HG02943 (cell line): Measurements from ENCODE around the gene COL13A1.

Experiments
- ATAC-seq: cut with Tn5 transposase; IDR thresholded peaks from one replicate; pipeline ENCODE4 v1.9.1; 2021; ENCODE audit warnings: mild to moderate bottlenecking, low read depth, moderate library complexity; ENCODE audit not compliant: unreplicated experiment

Gene COL13A1

DNA sequence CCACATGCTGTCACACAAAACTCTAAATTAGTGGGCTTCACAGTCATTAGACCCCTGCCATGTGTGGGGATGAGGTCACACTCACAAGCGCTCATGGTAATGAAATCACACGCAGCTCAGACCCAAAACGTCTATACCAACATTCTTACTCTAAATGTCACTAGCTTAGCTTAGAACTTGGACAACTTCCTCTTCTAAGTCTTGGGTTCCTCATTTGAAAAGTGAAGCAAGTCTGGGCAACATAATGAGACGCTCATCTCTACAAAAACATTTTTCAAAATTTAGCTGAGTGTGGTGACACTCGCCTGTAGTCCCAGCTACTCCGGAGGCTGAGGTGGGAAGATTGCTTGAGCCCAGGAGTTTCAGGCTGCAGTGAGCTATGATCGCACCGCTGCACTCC lies 158.2 kb downstream of the COL13A1 start:
- no peak for ATAC-seq

DNA sequence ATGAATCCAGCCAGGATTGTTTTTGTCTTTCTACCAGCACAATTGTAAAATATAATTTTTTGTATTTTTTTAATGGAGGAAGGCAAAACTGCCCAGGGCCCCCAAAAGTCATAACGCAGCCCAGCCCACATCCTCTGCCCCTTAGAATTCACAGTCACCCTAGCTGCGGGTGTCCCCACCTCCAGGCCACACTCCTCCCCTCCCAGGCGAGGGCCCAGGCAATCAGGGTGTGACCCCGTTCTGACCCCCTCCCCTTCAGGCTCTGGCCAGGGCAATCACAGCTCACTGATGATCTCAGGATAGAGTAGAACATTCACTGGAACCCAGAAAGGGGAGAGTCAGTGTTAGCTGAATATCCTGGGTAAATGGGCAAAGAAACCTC lies 158.9 kb downstream of the COL13A1 start:
- ATAC-seq = no peak

- no peak for ATAC-seq
Measured at GRCh38 chr10:69960988-69961880, 159.5 kb downstream of the COL13A1 start.

DNA sequence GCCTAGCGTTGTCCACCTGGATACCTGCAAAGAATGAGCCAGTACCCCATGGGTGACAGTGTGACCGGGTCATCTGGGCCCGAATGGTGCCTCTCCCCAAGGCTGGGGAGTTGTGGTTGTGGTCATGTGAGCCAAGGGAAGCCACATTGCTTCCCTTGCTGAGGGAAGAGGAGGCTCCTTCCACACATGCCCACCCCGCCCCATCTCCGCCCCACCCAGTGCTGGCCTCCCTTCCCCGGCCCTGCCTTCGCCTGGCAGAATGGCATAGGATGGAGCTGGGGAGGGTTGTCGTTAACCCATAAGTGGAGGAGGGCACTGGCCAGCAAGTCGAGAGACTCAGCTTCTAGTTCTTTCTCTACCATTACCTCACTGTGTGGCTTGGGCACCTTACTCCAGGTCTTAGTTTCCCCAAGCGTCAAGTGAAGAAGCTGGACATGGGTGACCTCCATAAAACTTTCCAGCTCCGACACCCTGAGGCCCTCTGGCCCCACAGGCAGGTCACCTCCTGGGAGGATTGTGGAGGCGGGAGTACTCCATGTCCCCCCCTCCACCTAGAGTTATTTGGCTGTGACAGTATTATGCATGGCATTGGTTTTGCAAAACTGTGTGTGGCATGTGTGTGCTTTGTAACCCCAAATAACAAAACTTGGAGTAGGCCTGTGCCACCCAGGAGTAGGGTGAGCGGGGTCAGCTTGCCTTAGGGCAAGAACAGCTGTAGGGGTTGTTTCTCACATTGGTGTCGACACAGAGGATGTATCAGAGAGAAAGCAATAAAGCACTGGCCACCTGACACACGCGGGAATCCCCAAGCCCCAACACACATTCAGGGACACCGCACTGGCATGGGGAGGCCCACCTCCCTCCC lies 160.4 kb downstream of the COL13A1 start:
- no peak for ATAC-seq

GRCh38 chr10:69962746-69963135 lies 161.0 kb downstream of the COL13A1 start:
- no peak for ATAC-seq

- ATAC-seq = no peak
Measured at GRCh38 chr10:69963178-69963834, 161.6 kb downstream of the COL13A1 start.

DNA sequence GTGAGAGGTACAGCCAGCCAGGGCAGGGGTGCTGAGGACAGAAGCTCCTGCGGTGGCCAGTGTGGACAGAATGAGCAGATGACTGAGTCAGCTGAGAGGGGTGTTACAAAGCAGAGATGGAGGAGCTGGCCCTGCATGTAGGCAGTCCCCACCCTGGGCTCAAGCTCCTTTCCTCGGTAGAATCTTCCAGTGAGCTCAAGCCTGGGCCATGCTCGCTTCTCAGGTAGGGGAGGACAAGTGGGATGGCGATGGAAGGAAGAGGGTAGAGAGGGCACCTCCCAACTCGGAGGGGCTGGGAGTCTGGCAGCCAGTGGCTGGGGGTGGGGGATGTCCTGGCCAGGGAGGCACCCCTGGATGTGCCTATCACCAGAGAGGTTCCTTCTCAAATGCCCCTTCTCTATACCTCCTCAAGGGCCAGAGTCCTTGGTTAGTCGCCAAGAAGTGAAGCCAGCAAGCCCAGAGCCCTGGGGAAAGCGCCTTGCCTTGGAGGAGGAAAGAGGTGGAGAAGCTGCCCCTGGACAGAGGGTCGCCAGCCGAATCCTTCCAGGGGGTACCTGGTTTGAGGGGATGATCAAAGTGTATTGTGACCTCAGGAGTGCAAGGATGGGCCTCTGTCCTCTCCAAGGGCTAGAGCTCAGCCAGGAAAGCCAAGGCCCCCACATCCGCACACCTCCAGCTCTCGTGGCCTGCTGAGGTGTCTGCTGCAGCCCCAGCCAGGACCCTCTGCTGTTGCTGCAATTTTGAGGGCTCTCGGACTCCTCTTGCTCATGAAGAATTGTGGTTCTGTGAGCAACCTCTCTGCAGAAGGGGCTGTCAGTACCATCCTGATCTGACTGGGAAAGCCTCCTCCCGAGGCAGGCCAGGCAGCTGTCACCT lies 162.4 kb downstream of the COL13A1 start:
- ATAC-seq = no peak

DNA sequence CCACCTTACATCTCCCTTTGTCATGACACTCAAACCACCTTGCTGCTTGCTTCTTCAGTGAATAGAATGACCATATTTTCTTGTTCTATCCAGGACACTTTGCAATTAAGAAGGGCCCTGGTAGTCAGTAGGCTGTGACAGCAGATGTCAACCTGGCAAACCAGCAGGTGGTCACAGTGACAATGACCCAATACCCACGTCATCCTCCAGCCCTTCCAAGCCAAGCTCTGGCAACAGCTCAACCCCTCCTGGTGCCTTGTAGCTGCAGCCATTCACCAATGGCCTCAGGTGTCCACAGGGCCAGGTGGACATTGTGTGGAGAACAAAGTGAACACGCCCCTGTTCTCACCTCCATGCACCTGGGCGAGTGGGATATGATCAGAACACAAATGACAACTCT lies 163.4 kb downstream of the COL13A1 start:
- ATAC-seq = no peak

- no peak for ATAC-seq
Measured at GRCh38 chr10:69965919-69966662, 164.4 kb downstream of the COL13A1 start.

DNA sequence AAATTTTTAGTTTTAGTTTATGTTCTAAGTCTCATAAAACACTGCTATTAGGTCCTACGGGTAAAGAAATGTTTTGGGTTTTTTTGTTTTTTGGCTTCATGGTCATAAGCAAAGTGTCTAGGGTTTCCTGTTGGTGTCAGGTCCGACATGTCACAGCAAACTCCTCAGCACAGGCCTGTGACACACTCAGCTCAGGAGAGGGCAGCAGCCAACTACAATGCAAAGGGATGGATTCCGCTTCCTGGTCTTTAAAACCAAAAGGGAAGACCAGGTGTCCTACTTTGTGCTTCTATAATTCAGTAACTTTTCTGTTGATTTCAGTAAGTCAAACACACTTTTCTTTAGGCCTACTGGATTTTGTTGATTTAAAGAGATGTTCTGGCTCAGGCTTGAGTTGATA lies 167.1 kb downstream of the COL13A1 start:
- ATAC-seq = no peak

DNA sequence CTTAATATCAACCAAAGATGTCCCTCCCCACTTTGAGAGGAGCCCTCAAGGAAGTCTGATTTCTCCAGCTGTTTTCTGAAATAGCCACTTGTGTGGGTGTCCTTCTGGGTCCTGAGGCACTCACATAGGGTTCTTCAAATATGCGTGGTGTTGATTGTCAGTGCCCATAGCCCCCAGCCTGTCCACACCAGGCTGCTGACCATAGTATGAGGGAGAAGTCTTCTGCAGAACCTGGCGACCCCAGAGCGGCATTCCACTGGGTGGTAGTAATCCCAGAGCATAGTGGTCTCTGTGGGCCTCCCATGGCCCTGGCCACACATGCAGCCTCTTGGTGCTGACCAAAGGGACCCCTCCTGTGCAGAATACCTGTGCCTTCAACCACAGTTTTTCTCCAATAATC lies 168.3 kb downstream of the COL13A1 start:
- ATAC-seq = no peak

DNA sequence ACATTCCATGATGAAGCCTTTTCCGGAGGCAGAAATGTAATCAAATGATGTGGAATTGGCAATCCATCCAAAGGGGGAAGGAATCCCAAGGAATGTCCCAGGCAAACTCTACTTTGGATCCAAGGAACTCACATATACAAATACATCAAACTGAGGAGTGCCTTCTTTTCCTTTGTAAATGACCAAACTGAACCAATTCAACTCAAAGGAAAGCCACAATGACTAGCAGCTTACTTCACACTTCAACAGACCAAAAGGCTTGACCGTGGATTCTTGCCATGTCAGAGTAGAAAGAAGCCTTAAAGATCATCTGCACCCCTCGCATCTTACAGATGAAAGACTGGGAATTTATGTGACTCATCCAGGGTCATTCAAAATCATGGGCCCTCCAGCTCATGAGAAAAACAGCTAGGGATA lies 171.3 kb downstream of the COL13A1 start:
- ATAC-seq = no peak

GRCh38 chr10:69973678-69974077 lies 172.0 kb downstream of the COL13A1 start:
- no peak for ATAC-seq

- no peak for ATAC-seq
Measured at GRCh38 chr10:69974551-69975155, 172.9 kb downstream of the COL13A1 start.

DNA sequence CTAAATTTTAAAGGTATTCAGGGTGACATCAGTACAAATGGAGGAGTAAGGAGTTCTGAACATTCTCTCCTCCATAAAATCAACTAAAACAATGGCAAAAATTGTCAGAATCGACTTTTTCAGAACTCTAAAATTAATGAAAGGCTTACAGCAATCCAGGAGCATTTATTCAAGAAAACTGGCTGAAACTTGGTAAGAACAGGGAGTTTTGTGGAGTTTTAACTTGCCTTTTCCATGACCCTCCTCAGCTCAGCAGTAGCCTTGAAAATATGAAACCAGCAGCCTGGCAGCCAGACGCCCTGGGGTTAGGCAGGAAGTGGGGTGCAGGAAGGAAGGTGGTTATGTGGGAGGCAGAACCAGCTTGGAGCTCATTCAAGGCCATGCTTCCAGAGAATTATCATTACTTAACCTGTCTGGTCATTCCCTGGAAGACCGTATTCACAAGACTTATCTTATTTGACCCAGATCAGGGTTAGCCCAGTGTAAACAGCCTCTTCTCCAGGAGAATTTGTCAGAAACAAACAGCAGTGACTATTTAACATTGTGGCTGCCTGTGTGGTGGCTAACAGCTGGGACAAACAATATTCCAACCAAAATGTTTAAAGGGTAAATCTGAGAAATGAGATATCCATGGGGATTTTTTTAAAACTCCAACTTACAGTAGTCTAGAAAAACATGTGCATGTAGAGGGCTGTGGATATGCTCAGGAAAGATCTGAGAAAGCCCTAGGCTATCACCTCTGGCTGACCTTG lies 175.3 kb downstream of the COL13A1 start:
- ATAC-seq = no peak

GRCh38 chr10:69979174-69979573 lies 177.5 kb downstream of the COL13A1 start:
- ATAC-seq = no peak

- no peak for ATAC-seq
Measured at GRCh38 chr10:69980672-69981071, 179.0 kb downstream of the COL13A1 start.

DNA sequence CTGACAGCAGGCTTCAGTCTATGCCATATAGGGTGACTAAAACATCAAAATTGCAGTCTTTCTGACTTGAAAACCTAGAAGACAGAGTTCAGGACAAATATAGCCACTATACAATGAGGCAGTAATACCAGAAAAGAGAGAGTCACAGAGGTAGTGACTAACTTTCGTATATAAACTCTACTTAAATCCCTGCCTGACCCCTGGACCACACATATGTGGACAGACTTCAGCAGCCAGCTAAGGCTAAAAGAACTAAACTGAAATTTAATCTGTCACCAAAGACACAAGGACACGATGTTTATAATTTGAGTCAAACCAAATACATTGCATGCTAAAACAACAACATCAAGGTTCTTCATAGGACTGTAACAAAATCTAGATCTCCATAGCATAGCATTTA lies 186.4 kb downstream of the COL13A1 start:
- no peak for ATAC-seq
